Hepatocyte (in vitro differentiated cells): ENCODE data around the gene MSTO1.

Experiments used
- CTCF ChIP-seq: fragments of 200-600 bp; sonication (generic); IDR thresholded peaks from 2 replicates; pipeline ENCODE4 v1.5.1; 2016; ENCODE audit warnings: antibody characterized with exemption, mild to moderate bottlenecking; ENCODE audit not compliant: poor library complexity
- EZH2 ChIP-seq: fragments of 200-600 bp; sonication (generic); IDR thresholded peaks from 2 replicates; pipeline ENCODE4 v1.6.1; 2016; ENCODE audit warnings: antibody characterized with exemption, mild to moderate bottlenecking, borderline replicate concordance

- TF ChIP-seq CTCF (no peak), EZH2 (no peak)
Observed at GRCh38 chr1:155570593-155570990, 39.4 kb upstream of the MSTO1 start.
